SIG-M5 treated with dmso at 0.1 percent for 504 hours (cell line): ENCODE results near the gene CNNM1.

ENCODE experiments used
- DNase-seq: peaks from one replicate; lab custom pipeline; 2025; ENCODE audit not compliant: unreplicated experiment; lab: John Stamatoyannopoulos, UW

Gene CNNM1

DNA sequence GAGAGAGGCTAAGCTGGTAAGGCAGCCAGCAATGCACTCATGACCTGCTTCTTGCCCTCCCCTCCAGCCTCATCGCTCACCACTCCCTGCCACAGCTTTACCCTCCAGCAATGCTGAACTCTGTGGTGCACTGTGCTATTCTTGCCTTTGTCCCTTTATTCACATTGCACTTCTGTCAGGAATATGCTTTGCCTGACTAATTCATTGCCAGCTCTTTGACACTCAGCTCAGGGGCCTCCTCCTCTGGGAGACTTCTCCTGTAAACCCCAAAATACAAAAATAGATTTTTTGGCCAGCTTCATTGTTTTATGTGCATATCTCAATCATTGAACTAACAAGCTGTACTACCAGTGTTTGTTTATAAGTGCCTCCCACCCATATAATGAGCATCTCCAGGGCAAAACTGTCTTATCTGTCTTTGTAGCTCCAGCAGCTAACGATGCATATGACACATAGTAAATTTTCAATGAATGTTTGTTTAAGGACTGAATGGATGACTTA is 8.2 kb downstream of the CNNM1 start:
- DNase-seq, result no peak

DNA sequence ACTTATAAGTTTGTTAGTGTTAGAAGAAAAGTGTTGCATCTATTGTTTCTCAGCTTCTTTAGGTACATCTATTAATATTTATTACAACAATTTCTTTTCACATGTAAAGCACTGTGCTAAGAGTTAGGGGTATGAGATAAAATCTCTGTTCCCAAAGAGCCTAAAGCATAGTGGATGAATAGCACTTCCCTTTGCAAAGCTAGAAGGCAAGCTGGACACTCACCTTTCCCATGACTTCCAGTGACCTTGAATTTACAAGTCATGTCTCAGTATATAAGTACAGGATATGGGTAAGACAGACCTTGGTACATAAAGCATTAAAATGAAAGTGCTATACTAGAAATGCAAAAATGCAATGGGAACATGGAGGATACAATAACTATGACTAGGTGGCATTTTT is 8.7 kb downstream of the CNNM1 start:
- DNase-seq, result no peak

DNA sequence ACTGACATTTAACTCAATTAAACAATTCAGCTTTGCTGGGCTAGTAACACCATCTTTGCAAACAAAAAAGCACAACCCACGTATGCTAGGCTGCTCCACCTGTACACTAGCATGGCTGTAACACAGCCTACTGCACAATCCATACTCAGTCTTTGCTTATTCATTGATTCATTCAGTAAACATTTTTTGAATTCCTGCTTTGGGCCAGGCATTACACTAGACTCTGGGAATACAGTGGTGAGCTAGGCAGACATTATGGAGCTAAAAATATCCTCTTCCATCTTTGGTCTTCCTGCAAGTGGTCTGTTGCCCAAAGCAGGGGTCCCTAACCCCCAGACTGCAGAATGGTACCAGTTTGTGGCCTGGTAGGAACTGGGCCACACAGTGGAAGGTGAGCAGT is 9.9 kb downstream of the CNNM1 start:
- DNase-seq, result no peak

DNA sequence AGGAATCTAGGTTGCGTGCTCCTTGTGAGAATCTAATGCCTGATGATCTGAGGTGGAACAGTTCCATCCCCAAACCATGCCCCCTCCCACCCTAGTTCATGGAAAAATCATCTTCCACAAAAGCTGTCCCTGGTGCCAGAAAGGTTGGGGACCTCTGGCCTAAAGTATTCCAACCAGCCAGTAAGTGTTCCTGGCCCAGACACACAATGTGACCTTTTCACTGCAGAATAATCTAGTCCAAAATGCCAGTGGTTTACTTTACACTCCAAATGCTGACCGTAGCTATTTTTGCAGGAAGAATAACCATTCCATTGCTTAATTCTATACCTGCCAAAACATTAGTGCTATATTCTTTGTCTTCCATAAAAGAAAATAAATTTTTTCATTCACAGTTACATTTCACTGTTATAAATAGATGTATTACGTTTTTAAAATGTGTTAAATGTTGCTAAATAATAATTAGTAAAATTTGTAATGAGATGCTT is 10.4 kb downstream of the CNNM1 start:
- no peak for DNase-seq

DNA sequence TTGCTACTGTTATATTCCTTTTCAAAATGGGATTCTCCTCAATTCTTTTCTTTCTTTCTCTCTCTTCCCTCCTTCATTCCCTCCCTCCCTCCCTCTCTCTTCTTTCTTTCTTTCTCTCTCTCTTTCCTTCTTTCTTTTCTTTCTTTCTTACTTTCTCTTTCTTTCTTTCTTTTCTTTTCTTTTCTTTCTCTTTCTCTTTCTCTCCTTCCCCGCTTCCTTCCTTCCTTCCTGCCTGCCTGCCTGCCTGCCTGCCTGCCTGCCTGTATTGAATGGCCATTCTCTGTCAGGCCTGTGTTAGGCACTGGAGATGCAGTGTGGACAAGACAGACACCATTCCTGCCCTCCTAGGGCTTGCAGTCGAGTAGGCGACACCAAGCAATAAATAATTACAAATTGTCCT is 11.5 kb downstream of the CNNM1 start:
- DNase-seq, result no peak

DNA sequence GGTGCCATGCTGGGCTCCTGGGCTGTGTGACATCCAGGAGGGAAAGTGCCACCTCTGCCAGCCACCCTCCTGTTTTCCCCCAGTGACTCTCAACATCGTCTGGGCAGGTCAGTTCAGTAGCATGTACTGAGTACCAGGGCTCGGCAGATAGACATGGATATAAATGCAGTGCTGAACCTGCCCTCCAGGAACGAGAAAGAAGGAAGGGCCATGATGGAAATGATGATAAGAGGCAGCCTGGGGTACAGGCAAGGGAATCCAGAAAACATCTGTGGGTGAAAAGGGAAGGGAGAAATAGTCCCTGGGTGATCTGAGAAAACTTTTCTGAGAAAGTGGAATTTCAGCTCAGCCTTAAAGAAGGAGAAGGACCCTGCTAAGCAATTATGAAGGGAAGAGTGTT is 12.1 kb downstream of the CNNM1 start:
- no peak for DNase-seq

DNA sequence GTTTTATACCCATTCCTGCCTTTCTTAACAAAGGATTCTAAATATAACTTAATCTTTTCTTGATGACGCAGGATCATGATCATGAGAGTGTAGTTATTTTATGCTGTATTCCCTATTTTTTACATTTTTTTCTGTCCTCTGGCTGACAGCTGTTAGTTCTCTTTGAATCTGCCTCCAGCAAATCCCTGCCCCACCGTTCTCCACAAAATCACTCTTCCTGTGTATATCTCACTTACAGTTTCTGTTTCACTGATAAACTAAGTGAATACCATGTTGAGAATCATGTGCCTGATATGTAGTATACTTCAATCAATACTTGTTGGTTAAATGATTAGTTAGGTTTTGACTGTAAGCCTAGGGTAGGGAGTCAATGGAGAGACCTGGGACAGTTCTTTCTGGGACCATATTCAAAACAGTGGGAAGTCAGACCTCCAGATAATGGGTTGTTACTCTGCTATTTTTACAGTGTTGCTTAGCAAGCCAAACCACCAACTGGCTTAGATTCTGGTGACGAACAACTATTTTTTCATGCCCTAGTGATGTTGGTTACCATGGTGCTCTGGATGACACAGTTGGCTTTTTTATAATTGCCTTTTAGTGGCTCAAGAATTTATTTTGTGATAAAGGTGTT is 12.8 kb downstream of the CNNM1 start:
- DNase-seq, result no peak

DNA sequence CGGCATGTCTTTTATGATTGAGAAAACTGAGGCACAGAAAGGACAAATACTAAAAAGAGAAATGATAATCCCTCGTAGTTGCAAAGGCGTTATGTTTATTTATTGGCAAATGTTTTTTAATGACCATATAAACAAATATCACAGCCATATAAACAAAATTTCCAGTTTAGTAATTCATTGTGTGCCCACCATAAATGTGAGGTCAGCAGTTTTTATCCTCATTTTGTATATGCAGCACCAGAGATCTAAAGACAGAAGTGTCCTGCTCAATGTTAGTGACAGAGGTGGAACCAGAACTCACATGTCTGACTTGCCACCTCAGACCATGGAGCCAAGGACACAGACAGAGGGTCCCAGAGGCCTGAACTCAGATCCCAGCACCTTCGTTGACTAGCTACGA is 14.1 kb downstream of the CNNM1 start:
- DNase-seq, result no peak

DNA sequence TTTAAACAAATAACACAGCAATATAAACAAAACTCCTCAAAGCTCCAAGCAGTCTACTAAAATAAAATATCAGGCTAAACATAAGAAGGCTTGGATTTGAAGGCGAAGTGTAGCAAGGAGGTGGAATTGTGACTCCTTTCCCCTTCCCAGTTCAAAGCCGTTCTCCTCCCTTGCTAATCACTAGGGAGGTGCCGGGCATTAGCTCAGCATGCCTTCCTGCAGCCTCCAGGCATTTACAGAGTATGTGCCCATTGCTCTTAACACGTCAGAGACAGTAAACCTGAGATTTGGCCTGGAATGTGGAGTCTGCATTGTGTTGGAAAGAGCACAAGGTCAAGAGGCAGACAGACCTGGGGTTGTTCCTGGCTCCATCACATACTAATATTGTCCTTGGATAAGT is 15.6 kb downstream of the CNNM1 start:
- no peak for DNase-seq

DNA sequence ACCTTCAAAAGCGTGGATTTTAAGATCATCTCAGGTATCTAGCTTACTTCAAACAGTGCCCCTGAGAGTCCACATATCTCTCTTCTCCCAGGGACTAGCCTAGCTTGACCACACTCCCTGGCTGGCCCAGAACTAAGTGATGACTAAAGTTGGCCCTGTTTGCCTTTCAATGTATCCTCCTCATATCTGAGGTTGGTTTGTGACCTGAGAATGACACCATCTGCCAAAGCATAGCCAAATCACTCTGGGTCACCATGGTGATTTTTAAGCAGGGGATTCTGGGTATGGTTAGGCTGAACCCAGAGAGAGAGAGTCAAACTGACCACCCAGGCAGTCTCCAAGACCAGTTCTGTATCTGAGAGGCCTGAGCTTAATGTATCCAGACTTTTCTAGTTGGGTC is 16.2 kb downstream of the CNNM1 start:
- DNase-seq, result no peak

DNA sequence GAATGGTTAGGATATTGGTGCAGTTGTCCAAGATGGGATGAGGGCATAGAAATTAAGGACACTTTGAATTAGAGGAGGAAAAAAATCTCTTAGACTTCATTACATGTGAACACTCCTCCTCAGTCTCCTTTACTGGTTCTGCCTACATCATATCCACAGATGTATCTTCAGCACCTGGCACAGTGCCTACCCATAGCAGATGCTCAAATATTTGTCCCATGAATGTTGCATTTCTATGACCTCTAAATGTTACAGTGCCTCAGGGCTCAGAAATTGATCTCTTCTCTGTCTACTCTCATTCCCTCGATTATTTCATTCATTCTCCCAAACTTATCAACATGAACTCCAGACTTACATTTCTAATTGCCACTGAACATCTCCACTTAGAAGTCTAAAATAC is 17.1 kb downstream of the CNNM1 start:
- DNase-seq, result no peak

DNA sequence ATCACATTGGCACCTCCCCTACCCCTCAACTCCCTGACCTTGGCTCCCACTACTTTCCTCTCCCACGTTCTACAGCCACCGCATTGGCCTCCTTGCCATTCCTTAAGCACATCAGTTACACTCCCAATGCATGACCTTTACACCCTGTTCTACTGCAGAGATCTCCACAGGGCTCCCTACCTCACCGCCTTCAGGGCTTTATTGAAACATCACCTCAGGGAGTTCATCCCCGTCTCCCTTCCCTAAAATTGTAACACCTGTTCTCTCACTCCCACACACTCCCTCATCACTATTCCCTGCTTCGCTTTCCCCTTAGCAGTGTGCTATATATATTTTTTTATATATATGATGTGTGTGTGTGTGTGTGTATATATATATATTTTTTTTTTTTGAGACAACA is 18.5 kb downstream of the CNNM1 start:
- no peak for DNase-seq

DNA sequence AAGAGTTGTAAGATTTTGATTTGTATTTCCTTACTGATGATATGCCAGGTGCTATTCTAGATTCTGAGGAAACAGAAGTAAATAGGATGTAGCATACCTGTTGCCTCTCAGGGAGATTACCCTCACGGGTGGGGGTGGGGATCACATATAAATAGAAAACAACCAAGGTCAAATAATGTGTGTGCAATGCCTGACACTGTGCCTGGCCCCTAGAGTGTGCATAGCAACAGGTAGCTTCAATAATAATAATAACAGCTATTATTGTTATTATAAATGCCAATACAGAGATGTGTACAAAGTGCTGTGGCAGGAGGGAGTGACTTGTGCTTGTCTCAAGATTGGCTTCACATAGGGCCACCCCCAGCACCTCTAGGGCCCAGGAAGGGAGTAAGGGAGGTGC is 24.0 kb downstream of the CNNM1 start:
- DNase-seq, result no peak

DNA sequence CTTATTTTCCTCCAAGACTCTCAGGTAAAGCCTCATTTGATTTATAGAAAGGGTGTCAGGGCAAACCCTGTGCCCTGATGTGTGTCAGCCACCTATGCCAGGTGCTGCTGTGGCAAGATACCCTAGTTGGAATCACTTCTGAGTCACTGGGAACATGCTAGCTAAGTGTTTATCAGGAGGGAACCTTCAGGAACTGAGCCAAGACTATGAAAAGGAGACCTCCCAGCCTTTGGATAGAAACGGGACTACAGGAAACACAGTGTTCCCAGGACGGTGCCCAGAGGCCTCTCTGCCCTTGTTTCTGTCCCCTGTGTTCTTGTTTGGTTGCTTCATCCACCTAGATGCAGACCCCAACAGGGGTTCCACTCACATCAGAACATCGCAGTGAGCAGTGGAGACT is 28.5 kb downstream of the CNNM1 start:
- DNase-seq, result no peak

DNA sequence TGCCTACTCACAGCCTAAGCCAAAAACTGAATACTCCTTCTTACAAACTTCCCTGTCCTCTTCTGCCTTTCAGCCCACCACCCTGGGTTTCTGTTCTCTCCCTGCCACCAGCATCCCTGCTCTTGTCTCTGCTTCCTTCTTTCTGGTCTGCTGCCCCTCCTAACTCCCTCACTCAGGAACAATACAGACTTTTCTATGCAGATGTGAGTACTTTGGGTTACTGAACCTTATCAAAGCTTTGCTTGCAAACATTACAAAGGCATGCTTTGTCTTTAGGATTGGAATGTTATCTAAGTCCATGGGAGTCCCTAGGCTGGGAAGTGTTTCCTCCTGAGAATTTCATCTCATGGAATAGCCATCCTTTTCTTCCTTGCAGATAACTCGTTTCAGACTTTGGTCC is 28.9 kb downstream of the CNNM1 start:
- DNase-seq, result no peak

DNA sequence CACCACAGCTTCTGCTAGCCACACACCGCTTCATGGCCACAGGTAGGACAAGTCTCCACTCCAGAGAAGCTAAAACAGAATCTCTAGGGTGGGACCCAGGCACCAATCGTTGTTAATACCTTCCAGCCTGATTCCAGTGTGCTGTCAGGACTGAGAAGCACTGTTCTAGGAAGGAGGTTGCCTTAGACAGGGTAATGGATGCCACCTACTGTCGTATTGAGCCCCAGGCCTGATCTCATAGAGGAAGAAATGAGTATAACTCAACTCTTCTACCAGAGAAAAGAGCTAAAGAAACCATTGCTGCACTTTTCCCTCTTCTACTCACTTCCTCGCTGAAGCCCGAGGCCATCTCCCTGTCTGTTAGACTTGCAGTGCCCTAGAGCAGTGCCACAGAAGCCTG is 31.8 kb downstream of the CNNM1 start:
- no peak for DNase-seq

DNA sequence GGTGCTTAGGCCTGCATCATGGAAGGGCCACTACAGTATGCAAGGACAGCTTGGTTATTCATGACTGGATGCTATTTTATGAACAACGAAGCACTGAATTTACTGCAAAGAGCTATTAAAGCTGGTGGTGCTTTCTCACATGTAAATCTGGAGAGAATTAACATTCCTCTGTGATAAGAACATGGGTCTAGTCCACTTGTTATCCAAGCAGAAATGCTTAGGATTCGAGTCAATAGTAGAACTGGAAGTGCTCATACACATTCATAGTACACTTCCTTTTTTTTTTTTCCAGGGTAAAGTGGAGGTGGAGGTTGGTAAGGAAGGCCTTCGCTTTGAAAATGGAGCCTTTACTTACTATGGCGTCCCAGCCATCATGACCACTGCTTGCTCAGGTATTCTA is 35.0 kb downstream of the CNNM1 start:
- no peak for DNase-seq

DNA sequence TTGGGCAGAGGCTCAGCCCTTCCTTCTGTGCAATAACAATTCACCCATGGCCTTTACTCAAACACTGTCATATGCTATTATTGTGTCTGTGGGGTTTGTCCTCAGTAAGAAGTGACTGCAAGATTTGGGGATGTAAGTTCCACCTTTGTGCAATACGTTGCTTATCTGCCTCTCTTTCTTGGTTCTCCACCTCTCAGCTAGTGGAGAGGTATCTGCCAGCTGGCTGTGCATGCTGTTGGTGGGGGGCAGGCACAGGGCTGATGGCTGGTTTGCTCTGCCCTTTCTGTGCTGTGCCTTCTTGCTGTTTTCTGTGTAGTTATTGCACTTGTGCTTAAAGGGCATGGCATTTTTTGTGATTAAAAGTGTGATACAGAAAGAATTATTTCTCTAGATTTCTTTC is 36.2 kb downstream of the CNNM1 start:
- DNase-seq, result no peak

DNA sequence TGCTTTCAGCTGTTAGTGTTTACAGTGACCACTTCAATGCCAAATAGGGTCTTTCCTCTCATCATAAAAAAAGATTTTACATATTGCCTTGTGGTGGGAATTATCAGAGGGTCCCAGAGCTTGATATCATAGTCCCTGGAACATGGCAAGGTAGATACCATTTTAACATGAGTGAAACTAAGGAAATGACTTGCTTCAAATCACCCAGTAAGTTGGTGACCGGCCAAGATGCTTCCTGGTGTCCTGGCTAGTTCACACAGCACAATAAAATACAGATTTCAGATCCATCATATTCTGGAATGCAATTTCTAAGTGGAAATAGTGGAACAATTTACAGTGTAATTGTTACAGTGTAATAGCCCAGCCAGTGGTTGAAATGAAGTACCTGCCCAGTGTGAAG is 36.6 kb downstream of the CNNM1 start:
- no peak for DNase-seq

DNA sequence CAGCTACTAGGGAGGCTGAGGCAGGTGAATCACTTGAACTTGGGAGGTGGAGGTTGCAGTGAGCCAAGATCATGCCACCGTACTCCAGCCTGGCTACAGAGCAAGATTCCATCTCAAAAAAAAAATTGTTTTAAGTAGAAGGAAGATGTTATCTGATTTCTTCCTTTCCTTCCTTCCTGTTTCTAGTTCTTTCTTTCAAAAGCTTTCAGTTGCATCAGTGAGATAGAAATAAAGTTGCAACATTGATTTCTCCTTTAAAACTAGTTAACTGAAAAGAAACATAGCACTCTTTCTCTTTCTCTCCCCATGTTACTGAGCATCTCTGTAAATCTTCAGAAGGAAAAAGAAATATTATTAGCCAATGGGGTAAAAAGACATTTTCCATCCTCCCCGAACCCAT is 37.5 kb downstream of the CNNM1 start:
- DNase-seq, result peak; percentile 2

DNA sequence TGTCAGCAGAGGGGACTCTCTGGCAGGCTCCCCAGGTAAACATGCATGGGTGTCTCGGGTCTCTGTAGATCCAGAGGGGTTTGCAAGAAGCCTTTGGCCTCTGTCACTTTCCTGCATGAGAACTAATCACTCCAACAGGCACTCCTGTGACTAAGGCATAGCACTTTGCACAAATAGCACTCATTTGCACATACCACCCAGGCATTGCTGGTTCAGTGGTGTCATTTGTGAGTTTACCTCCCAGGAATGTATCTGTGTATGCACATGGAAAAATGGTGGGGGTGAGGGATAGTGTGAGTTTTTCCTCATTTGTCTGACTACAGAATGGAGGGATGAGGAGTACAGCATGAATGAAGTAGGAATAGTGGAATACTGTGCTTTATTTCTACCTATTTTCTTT is 39.5 kb downstream of the CNNM1 start:
- no peak for DNase-seq

DNA sequence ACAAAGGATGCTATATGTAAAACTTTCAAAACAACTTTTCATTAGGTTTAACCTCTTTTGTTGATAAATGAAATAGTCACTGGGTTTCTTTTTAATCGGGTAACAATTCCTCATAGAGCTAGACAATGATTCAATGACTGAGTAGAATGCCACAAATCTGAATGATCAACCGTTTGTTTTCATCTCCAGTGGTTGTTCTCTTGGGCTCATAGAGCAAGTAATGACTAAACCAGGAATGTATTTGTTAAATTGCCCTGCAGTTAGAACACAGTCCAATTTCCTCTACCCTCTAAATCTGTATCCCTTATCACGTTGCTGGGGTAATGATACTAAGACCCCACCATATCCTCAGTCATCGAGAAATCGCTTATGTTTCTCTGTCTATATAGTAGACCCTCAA is 40.0 kb downstream of the CNNM1 start:
- DNase-seq, result no peak

DNA sequence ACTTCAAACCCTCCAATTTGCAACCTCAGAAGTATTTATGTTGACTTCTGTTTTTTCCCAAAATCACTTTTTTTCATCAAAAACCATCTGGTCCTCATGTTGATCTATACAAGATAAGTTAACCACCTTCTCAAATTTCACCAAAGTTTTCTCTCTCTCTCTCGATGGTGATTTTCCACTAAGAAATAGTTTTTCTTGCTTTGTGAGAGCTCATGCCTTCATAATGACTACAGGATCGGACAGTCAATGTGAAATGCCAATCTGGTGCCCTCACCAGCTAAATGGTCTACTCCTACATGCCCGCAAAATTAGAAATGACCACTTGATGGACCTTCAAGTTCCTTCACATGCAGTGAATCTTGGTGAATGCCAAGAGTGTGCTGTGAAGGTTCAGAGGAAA is 40.4 kb downstream of the CNNM1 start:
- DNase-seq, result no peak
